ENCODE results near the gene MUC5B.
"Not testable (repeated sequence)": the region's sequence is repeated elsewhere in the genome, so short reads cannot be mapped to it uniquely, and the experiment has no call there.

Gene MUC5B

DNA sequence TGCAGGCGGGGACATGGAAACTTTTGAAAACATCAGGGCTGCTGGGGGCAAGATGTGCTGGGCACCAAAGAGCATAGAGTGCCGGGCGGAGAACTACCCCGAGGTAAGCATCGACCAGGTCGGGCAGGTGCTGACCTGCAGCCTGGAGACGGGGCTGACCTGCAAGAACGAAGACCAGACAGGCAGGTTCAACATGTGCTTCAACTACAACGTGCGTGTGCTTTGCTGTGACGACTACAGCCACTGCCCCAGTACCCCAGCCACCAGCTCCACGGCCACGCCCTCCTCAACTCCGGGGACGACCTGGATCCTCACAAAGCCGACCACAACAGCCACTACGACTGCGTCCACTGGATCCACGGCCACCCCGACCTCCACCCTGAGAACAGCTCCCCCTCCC lies 19.4 kb downstream of the MUC5B start:
- H3K27me3 ChIP-seq (ENCODE audit: insufficient read depth, low read depth): peaks cover 18% of the 10 kb centered on the region; the same call in 1 of the 2 replicates
- no peak overlapping the region for H3K9ac ChIP-seq
- no peaks in the 10 kb centered on the region for H3K4me1 ChIP-seq (ENCODE audit: low read depth, poor library complexity, severe bottlenecking)
- no peak overlapping the region for H2AFZ ChIP-seq (ENCODE audit: low read depth)
- H3K27ac ChIP-seq: no peak overlapping the region
- no peaks in the 10 kb centered on the region for H4K20me1 ChIP-seq (ENCODE audit: insufficient read depth)
- H3K4me2 ChIP-seq: no peak overlapping the region
- H3K79me2 ChIP-seq (ENCODE audit: insufficient read depth, low read depth): no peaks in the 10 kb centered on the region
- H3K36me3 ChIP-seq (ENCODE audit: insufficient read depth): no peaks in the 10 kb centered on the region
- no peak overlapping the region for H3K4me3 ChIP-seq (IDR thresholded peaks at IDR 0.05; ENCODE audit: insufficient read depth, low read depth, low read length)
- TF ChIP-seq, protein P1, sequence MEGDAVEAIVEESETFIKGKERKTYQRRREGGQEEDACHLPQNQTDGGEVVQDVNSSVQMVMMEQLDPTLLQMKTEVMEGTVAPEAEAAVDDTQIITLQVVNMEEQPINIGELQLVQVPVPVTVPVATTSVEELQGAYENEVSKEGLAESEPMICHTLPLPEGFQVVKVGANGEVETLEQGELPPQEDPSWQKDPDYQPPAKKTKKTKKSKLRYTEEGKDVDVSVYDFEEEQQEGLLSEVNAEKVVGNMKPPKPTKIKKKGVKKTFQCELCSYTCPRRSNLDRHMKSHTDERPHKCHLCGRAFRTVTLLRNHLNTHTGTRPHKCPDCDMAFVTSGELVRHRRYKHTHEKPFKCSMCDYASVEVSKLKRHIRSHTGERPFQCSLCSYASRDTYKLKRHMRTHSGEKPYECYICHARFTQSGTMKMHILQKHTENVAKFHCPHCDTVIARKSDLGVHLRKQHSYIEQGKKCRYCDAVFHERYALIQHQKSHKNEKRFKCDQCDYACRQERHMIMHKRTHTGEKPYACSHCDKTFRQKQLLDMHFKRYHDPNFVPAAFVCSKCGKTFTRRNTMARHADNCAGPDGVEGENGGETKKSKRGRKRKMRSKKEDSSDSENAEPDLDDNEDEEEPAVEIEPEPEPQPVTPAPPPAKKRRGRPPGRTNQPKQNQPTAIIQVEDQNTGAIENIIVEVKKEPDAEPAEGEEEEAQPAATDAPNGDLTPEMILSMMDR (conservative IDR thresholded peaks at IDR 0.05; ENCODE audit: low read depth, low read length): no peak

DNA sequence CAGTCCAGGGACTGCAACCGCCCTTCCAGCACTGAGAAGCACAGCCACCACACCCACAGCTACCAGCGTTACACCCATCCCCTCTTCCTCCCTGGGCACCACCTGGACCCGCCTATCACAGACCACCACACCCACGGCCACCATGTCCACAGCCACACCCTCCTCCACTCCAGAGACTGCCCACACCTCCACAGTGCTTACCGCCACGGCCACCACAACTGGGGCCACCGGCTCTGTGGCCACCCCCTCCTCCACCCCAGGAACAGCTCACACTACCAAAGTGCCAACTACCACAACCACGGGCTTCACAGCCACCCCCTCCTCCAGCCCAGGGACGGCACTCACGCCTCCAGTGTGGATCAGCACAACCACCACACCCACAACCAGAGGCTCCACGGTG lies 19.9 kb downstream of the MUC5B start:
- not testable (repeated sequence) for H2AFZ ChIP-seq (ENCODE audit: low read depth); H3K27ac ChIP-seq; H3K36me3 ChIP-seq (ENCODE audit: insufficient read depth); H3K4me1 ChIP-seq (ENCODE audit: low read depth, poor library complexity, severe bottlenecking); H3K9ac ChIP-seq; H4K20me1 ChIP-seq (ENCODE audit: insufficient read depth); H3K79me2 ChIP-seq (ENCODE audit: insufficient read depth, low read depth); H3K4me3 ChIP-seq (IDR thresholded peaks at IDR 0.05; ENCODE audit: insufficient read depth, low read depth, low read length); H3K4me2 ChIP-seq
- H3K27me3 ChIP-seq (ENCODE audit: insufficient read depth, low read depth): peaks cover 17% of the 10 kb centered on the region; the same call in 1 of the 2 replicates

- H3K9ac ChIP-seq; H3K4me1 ChIP-seq (ENCODE audit: low read depth, poor library complexity, severe bottlenecking); H4K20me1 ChIP-seq (ENCODE audit: insufficient read depth); H3K27me3 ChIP-seq (ENCODE audit: insufficient read depth, low read depth); H3K4me3 ChIP-seq (IDR thresholded peaks at IDR 0.05; ENCODE audit: insufficient read depth, low read depth, low read length); H3K27ac ChIP-seq; H2AFZ ChIP-seq (ENCODE audit: low read depth); H3K4me2 ChIP-seq; H3K79me2 ChIP-seq (ENCODE audit: insufficient read depth, low read depth); H3K36me3 ChIP-seq (ENCODE audit: insufficient read depth): not testable (repeated sequence)
Observed at GRCh38 chr11:1243521-1243920, 20.7 kb downstream of the MUC5B start.

DNA sequence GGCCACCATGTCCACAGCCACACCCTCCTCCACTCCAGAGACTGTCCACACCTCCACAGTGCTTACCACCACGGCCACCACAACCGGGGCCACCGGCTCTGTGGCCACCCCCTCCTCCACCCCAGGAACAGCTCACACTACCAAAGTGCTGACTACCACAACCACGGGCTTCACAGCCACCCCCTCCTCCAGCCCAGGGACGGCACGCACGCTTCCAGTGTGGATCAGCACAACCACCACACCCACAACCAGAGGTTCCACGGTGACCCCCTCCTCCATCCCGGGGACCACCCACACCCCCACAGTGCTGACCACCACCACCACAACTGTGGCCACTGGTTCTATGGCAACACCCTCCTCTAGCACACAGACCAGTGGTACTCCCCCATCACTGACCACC lies 21.7 kb downstream of the MUC5B start:
- H3K4me2 ChIP-seq; H2AFZ ChIP-seq (ENCODE audit: low read depth); H3K9ac ChIP-seq; H3K36me3 ChIP-seq (ENCODE audit: insufficient read depth); H3K27ac ChIP-seq; H3K79me2 ChIP-seq (ENCODE audit: insufficient read depth, low read depth); H3K4me1 ChIP-seq (ENCODE audit: low read depth, poor library complexity, severe bottlenecking); H4K20me1 ChIP-seq (ENCODE audit: insufficient read depth); H3K27me3 ChIP-seq (ENCODE audit: insufficient read depth, low read depth); H3K4me3 ChIP-seq (IDR thresholded peaks at IDR 0.05; ENCODE audit: insufficient read depth, low read depth, low read length): not testable (repeated sequence)

GRCh38 chr11:1245717-1246116 lies 22.9 kb downstream of the MUC5B start:
- H3K27ac ChIP-seq; H3K9ac ChIP-seq; H3K36me3 ChIP-seq (ENCODE audit: insufficient read depth); H3K4me1 ChIP-seq (ENCODE audit: low read depth, poor library complexity, severe bottlenecking); H2AFZ ChIP-seq (ENCODE audit: low read depth); H4K20me1 ChIP-seq (ENCODE audit: insufficient read depth); H3K79me2 ChIP-seq (ENCODE audit: insufficient read depth, low read depth); H3K4me3 ChIP-seq (IDR thresholded peaks at IDR 0.05; ENCODE audit: insufficient read depth, low read depth, low read length); H3K27me3 ChIP-seq (ENCODE audit: insufficient read depth, low read depth); H3K4me2 ChIP-seq: not testable (repeated sequence)

DNA sequence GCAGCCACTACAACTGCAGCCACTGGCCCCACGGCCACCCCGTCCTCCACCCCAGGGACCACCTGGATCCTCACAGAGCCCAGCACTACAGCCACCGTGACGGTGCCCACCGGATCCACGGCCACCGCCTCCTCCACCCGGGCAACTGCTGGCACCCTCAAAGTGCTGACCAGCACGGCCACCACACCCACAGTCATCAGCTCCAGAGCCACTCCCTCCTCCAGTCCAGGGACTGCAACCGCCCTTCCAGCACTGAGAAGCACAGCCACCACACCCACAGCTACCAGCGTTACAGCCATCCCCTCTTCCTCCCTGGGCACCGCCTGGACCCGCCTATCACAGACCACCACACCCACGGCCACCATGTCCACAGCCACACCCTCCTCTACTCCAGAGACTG lies 23.4 kb downstream of the MUC5B start:
- H3K36me3 ChIP-seq (ENCODE audit: insufficient read depth); H3K4me2 ChIP-seq; H4K20me1 ChIP-seq (ENCODE audit: insufficient read depth); H2AFZ ChIP-seq (ENCODE audit: low read depth); H3K27me3 ChIP-seq (ENCODE audit: insufficient read depth, low read depth); H3K4me3 ChIP-seq (IDR thresholded peaks at IDR 0.05; ENCODE audit: insufficient read depth, low read depth, low read length); H3K27ac ChIP-seq; H3K9ac ChIP-seq; H3K4me1 ChIP-seq (ENCODE audit: low read depth, poor library complexity, severe bottlenecking); H3K79me2 ChIP-seq (ENCODE audit: insufficient read depth, low read depth): not testable (repeated sequence)

DNA sequence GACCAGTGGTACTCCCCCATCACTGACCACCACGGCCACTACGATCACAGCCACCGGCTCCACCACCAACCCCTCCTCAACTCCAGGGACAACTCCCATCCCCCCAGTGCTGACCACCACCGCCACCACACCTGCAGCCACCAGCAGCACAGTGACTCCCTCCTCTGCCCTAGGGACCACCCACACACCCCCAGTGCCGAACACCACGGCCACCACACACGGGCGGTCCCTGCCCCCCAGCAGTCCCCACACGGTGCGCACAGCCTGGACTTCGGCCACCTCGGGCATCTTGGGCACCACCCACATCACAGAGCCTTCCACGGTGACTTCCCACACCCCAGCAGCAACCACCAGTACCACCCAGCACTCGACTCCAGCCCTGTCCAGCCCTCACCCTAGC lies 24.2 kb downstream of the MUC5B start:
- H3K27ac ChIP-seq; H3K79me2 ChIP-seq (ENCODE audit: insufficient read depth, low read depth); H3K27me3 ChIP-seq (ENCODE audit: insufficient read depth, low read depth); H4K20me1 ChIP-seq (ENCODE audit: insufficient read depth); H2AFZ ChIP-seq (ENCODE audit: low read depth); H3K4me2 ChIP-seq; H3K4me3 ChIP-seq (IDR thresholded peaks at IDR 0.05; ENCODE audit: insufficient read depth, low read depth, low read length); H3K4me1 ChIP-seq (ENCODE audit: low read depth, poor library complexity, severe bottlenecking); H3K9ac ChIP-seq; H3K36me3 ChIP-seq (ENCODE audit: insufficient read depth): not testable (repeated sequence)

DNA sequence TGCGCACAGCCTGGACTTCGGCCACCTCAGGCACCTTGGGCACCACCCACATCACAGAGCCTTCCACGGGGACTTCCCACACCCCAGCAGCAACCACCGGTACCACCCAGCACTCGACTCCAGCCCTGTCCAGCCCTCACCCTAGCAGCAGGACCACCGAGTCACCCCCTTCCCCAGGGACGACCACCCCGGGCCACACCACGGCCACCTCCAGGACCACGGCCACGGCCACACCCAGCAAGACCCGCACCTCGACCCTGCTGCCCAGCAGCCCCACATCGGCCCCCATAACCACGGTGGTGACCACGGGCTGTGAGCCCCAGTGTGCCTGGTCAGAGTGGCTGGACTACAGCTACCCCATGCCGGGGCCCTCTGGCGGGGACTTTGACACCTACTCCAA lies 26.1 kb downstream of the MUC5B start:
- H4K20me1 ChIP-seq (ENCODE audit: insufficient read depth); H3K27me3 ChIP-seq (ENCODE audit: insufficient read depth, low read depth); H2AFZ ChIP-seq (ENCODE audit: low read depth); H3K36me3 ChIP-seq (ENCODE audit: insufficient read depth); H3K27ac ChIP-seq; H3K79me2 ChIP-seq (ENCODE audit: insufficient read depth, low read depth); H3K9ac ChIP-seq; H3K4me3 ChIP-seq (IDR thresholded peaks at IDR 0.05; ENCODE audit: insufficient read depth, low read depth, low read length); H3K4me2 ChIP-seq; H3K4me1 ChIP-seq (ENCODE audit: low read depth, poor library complexity, severe bottlenecking): not testable (repeated sequence)

- not testable (repeated sequence) for H2AFZ ChIP-seq (ENCODE audit: low read depth); H4K20me1 ChIP-seq (ENCODE audit: insufficient read depth); H3K79me2 ChIP-seq (ENCODE audit: insufficient read depth, low read depth); H3K4me1 ChIP-seq (ENCODE audit: low read depth, poor library complexity, severe bottlenecking); H3K27me3 ChIP-seq (ENCODE audit: insufficient read depth, low read depth); H3K36me3 ChIP-seq (ENCODE audit: insufficient read depth); H3K27ac ChIP-seq; H3K4me3 ChIP-seq (IDR thresholded peaks at IDR 0.05; ENCODE audit: insufficient read depth, low read depth, low read length); H3K9ac ChIP-seq; H3K4me2 ChIP-seq
Observed at GRCh38 chr11:1250411-1250810, 27.5 kb downstream of the MUC5B start.

Measured in KMS-11 (cell line).